ENCODE results near the gene FRMD4B.
A peak's percentile ranks its signal among the peaks of the same experiment; 100 is the strongest.

Gene FRMD4B

DNA sequence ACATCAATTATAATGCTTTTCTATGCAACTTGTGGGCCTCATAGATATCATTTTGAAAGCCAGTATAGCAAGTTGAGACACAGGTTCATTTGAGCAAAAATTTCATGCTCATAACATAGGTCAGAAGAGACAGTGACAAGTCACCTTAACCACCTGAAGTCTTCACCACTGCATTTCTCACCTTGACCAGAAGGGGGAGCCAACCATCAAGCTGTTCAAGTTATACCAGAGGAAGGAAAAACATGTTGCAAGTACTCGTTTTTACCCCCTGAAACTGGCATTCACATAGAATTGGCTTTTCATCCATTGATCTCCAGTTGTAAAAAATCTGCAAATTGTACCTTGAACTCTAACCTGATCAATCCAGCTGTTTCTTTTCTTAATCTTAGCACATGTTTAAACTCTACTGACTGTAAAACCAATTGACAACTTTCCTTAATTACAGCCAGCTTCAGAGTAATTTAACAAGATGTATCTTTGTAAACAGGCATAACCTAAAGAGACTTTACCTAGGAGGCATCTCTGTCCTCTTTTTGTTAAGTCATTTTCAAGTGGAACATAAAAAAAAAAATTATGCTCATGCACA is 264.9 kb downstream of the FRMD4B start:
- peak; percentile 89 for DNase-seq

Measured in activated CD4-positive, alpha-beta T cell treated with anti-CD3 and anti-CD28 coated beads, Interleukin-10, Interleukin-2, amounts not matched to agents 100 ng/mL and 50 ng/mL, durations not matched to agents 16 hours and 8 hours (primary cell).